ENCODE measurements around the gene HES3.

The HES3 gene

DNA sequence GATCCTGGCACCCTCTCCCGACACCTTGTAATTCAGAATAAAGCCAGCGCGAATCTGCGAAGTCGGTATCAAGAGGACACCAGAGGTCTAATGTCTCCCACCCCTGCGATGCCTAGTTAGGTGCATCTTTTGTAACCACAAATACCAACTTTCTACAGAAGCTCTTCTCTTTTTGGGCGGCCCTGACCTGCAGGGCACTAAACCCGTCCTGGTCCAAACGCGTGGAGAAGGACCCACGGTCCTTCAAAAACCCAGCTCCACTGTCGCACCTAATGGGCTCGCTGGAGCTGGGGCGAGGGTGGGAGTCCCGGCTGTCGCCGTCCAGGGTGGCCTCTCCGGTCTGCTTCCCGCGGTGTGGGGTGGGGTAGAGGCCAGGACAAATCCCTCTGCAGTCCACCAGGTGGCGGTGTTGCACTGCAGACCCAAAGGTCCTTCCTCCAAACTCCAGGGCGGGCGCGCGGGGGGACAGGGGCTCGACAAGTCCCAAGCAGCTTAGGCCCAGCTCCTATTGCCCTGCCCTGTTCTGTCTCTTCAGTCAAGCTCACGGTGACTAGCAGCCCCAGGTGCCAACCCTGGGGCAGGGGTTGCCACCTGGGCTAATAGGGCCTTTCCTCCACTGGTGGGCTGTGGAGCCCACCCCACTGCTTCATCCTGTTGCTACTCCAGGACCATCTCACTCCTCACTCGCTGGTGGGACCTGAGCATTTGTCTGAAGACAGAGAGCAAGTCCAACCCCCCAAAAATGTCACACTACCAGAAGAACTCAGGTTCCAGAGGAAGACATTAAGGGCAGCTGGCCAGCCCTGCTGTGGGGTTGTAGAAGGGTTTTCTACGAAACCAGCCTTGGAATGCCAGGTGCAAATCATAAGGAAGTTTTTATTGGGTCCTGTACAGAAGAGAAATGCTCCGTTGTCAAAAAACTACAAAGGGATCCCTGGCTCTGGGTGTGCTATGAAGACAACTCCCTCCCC lies 2.8 kb downstream of the HES3 start:
- H3K4me3 ChIP-seq (ENCODE audit: low read depth, low read length) = no peak overlapping the region
- TF ChIP-seq, protein P1, sequence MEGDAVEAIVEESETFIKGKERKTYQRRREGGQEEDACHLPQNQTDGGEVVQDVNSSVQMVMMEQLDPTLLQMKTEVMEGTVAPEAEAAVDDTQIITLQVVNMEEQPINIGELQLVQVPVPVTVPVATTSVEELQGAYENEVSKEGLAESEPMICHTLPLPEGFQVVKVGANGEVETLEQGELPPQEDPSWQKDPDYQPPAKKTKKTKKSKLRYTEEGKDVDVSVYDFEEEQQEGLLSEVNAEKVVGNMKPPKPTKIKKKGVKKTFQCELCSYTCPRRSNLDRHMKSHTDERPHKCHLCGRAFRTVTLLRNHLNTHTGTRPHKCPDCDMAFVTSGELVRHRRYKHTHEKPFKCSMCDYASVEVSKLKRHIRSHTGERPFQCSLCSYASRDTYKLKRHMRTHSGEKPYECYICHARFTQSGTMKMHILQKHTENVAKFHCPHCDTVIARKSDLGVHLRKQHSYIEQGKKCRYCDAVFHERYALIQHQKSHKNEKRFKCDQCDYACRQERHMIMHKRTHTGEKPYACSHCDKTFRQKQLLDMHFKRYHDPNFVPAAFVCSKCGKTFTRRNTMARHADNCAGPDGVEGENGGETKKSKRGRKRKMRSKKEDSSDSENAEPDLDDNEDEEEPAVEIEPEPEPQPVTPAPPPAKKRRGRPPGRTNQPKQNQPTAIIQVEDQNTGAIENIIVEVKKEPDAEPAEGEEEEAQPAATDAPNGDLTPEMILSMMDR (conservative IDR thresholded peaks at IDR 0.05; ENCODE audit: low read depth, low read length) = peak; percentile 93
- DNase-seq (ENCODE audit: low read depth) = peak; percentile 76

DNA sequence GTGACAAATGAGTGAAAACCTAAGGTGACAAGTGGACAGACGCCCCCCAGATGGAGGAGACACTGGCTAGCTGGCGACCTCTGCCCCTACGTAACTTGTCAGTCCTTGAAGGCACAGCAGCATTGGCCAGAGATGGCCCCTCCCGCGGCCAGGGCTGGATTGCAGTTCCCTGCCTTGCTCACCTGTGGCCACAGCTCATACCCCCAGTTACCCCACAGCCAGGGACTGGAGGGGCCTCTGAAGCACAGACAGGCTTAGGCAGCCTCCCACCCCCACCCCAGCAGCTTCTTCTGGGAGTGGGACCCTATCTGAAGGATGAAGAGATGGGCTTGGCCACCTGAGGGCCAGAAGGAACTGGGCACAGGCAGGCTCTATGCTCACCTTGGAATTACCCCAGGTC lies 3.7 kb downstream of the HES3 start:
- TF ChIP-seq, protein P1 (conservative IDR thresholded peaks at IDR 0.05; ENCODE audit: low read depth, low read length) = no peak
- no peak for DNase-seq (ENCODE audit: low read depth)
- H3K4me3 ChIP-seq (ENCODE audit: low read depth, low read length) = no peak overlapping the region

- DNase-seq (ENCODE audit: low read depth) = no peak
- TF ChIP-seq, protein P1 (conservative IDR thresholded peaks at IDR 0.05; ENCODE audit: low read depth, low read length) = no peak
- no peak overlapping the region for H3K4me3 ChIP-seq (ENCODE audit: low read depth, low read length)
These were observed 4.3 kb downstream of the HES3 start for GRCh38 chr1:6248161-6248776.

GRCh38 chr1:6248932-6249738 lies 5.2 kb downstream of the HES3 start:
- TF ChIP-seq, protein P1 (conservative IDR thresholded peaks at IDR 0.05; ENCODE audit: low read depth, low read length) = no peak
- no peak overlapping the region for H3K4me3 ChIP-seq (ENCODE audit: low read depth, low read length)
- no peak for DNase-seq (ENCODE audit: low read depth)

DNA sequence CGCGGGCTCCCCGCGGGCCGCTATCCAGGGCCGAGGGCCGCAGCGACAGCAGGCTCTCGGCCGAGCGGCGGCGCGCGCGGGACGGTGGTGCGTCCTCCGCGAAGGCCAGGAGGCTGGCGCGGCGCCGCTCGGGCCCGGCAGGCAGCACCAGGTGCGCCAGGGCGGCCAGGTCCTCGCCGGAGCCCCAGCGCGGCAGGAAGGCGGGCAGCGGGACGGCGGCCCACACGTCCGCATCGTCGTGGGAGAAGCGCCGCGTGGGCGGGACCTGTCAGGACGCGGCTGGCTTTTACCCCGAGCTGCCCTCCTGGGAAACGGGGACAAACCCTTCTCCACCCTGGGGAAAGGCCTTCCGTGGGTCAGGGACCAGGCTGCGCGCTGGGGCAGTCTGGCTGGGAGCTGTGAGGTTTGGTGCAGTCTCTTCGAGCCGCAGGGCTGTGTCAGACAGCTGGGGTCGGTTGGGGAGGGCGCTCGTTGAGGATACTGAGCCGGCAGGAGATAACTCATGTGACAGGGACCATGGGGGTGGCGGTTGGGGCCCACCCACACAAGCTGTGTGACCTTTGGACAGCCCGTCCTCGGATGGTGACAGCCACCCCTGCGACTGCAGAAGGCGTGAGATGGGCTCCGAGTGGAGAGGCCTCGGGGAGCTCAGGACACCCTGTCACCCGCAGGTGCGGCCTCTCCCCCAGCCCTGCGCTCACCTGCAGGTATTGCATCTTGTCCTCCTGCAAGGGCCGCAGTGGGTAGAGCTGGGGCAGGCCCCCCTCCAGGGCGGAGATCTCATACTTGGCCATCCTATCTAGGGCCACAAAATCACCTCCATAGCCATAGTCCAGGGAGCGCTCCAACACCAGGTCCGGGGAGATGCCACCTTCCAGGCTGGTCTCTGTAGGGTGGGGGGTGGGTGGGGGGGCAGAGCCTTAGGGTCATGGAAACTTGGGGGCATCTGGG lies 6.0 kb downstream of the HES3 start:
- no peak overlapping the region for H3K4me3 ChIP-seq (ENCODE audit: low read depth, low read length)
- DNase-seq (ENCODE audit: low read depth) = no peak
- TF ChIP-seq, protein P1 (conservative IDR thresholded peaks at IDR 0.05; ENCODE audit: low read depth, low read length) = no peak

DNA sequence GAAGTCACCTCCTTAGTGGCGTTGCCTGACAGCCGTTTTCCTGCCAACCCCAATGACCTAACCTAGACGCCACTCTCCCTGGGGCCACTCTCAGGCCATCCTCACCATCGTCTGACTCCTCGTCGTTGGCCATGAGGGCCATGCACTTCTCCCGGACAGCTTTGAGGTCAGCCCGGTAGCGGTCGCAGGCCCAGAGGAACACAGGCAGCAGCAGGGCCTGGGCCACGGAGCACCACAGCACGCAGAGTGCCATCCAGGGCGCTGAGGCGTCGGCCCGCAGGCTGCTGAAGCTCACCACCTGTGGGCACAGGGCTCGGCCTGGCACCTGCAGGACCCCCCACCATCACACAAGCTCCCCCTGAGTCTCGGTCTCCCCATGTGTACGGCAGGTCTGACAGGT lies 7.3 kb downstream of the HES3 start:
- no peak for DNase-seq (ENCODE audit: low read depth)
- TF ChIP-seq, protein P1 (conservative IDR thresholded peaks at IDR 0.05; ENCODE audit: low read depth, low read length) = no peak
- H3K4me3 ChIP-seq (ENCODE audit: low read depth, low read length) = no peak overlapping the region
